Measurements from ENCODE around the gene SHOC1. TPM values are rescaled to one million over a fixed set of nuclear protein-coding genes. Genes with fewer than 3 reads are reported as not detected.
A peak's percentile ranks its signal among the peaks of the same experiment; 100 is the strongest.
"Not testable (repeated sequence)": the region's sequence is repeated elsewhere in the genome, so short reads cannot be mapped to it uniquely, and the experiment has no call there.

Gene SHOC1
- total and polyA plus RNA-seq, 2 of the 4 experiments (the other 2 are of a cell fraction) = 0.03 TPM; not detected in 1

DNA sequence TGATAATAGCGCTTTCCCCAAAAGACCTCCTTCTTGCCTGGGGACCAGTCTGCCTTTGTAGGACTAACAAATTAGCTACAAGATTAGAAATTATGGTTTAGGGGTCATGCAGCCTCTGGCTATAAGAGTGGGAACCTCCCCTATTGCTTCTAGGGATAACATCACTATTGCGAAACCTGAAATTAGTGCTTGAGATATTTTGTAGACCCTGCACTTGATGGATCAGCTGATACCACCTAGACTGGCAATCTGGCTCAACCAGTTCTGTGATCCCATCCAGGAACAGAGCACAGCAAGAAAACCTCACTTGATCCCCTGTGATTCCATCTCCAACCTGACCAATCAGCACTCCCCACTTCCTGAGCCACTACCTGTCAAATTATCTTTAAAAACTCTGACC is 15.7 kb upstream of the SHOC1 start:
- H3K27ac ChIP-seq (ENCODE audit: insufficient read depth, low read length); H2AK5ac ChIP-seq (ENCODE audit: low read depth, low read length); H2BK15ac ChIP-seq (ENCODE audit: low read depth, low read length); H4K20me1 ChIP-seq (ENCODE audit: insufficient read depth, low read length); H2BK120ac ChIP-seq (ENCODE audit: low read depth, low read length); ATAC-seq (ENCODE audit: low read depth); H4K5ac ChIP-seq (ENCODE audit: low read depth, low read length); dilution Hi-C loops (cut with HindIII; ENCODE audit: low sequenced_read_pairs, unreplicated experiment); H4K91ac ChIP-seq (ENCODE audit: insufficient read depth, low read depth, low read length); H3K23ac ChIP-seq (ENCODE audit: low read depth, low read length); H3K4ac ChIP-seq (ENCODE audit: low read depth, low read length); in situ Hi-C loops (cut with MboI; ENCODE audit: low sequenced_read_pairs); CTCF ChIA-PET; H2BK5ac ChIP-seq (ENCODE audit: low read depth, low read length, poor library complexity, severe bottlenecking); H3K79me1 ChIP-seq (ENCODE audit: low read depth in 1 of 2, low read length in 2 of 2); H2AK9ac ChIP-seq (replicated peaks; ENCODE audit: low read depth, low read length, poor library complexity); H2AFZ ChIP-seq (replicated peaks; ENCODE audit: low read length, poor library complexity); H3K27me3 ChIP-seq (ENCODE audit: control insufficient read depth, insufficient read depth, low read length); intact Hi-C loops (cut with micrococcal nuclease); POLR2A ChIA-PET (ENCODE audit: unreplicated experiment); H3K36me3 ChIP-seq (ENCODE audit: control insufficient read depth, insufficient read depth, low read length); DNase-seq; H3K56ac ChIP-seq (ENCODE audit: extremely low read depth, insufficient read depth, low read length); H3K9me3 ChIP-seq (ENCODE audit: control insufficient read depth, insufficient read depth, low read length); H3K4me2 ChIP-seq (ENCODE audit: low read depth, low read length); BruUV-seq (replicated peaks); H3K9ac ChIP-seq (ENCODE audit: low read depth, low read length); H3K4me1 ChIP-seq (ENCODE audit: control insufficient read depth, insufficient read depth, low read length); H3K18ac ChIP-seq (ENCODE audit: low read depth, low read length); H4K8ac ChIP-seq (ENCODE audit: low read depth in 2 of 2, low read length in 2 of 2); H3K14ac ChIP-seq (replicated peaks; ENCODE audit: low read depth, low read length); H2BK20ac ChIP-seq (ENCODE audit: low read depth, low read length); H3K4me3 ChIP-seq (ENCODE audit: insufficient read depth, low read depth, low read length); H3K9me1 ChIP-seq (ENCODE audit: insufficient read depth, low read length): not testable (repeated sequence)
- no CpG with 5 or more reads among the region's 2 CpGs for WGBS, 2 experiments (ENCODE audit: extremely low coverage in 2 of 2, insufficient read length in 1 of 2)
- TF ChIP-seq CEBPB (IDR thresholded peaks at IDR 0.05; ENCODE audit: low read depth, low read length) = peak; percentile 83

Measured in IMR-90 (cell line).